GM18499 (cell line): Measurements from ENCODE around the gene TMEM207.
"Not testable (repeated sequence)": the region's sequence is repeated elsewhere in the genome, so short reads cannot be mapped to it uniquely, and the experiment has no call there.

Experiments
- ATAC-seq: cut with Tn5 transposase; IDR thresholded peaks from one replicate; pipeline ENCODE4 v1.9.1; 2021; ENCODE audit warnings: moderate number of reproducible peaks; ENCODE audit not compliant: insufficient read depth, unreplicated experiment

The TMEM207 gene

DNA sequence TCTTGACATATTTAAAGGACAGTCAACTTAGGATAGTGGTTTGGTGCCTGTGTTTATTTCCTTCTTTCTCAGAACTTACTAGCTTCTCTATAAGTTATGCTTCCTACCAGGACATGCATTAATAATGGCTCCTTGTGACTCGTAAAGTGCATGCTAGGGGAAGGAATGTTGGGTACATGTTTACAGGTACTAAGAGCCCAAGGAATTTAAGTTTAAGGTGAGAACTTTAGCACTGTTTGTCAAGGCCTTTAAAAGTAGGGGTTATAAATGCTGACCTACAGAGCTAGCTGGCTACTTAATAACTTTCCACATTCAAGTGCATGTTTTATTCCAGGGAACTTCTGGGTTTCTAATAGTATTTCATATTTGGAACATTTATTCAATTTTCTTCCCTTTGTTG, at the start of gene TMEM207:
TSS of gene TMEM207 (minus strand) at position 101 of the 400 bp plus-strand sequence. CDS start at position 9, 92 bp downstream.
- no peak for ATAC-seq

DNA sequence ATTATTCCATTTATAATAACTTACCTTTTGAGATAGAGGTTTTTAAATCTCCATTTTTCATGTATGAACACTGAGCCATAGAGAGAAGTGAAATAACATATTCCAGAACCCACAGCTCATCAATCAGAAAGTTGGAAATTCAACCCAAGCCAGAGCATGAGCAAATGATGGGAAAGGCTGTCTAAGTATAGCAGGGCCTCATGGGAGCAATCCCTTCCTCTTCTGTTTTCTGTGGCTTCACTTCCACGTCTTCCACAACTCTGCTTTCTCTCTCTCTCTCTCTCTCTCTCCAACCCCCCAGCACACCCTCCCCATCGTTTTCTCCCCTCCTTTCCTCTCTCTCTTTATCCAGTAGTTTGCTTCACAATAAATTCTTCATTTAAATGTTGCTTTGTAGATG, 49.4 kb upstream of the TMEM207 start:
- no peak for ATAC-seq

DNA sequence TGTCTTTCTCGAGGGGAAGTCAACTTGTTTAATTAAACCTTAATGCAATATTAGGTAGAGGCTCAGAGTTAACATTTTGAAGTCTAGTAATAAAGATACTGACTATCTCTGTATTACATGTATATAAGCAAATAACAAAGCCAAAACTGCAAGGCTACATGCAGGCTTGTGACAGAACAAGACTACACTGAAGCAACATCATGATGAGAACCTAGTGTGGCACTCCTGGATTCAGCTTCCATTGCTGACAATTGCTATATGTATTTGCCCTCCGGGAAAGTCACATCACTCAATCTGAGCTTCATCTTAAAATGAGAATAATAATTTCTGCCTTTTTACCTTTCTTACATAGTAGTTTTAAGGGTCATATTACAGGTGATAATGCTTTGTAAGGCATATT, 48.6 kb upstream of the TMEM207 start:
- ATAC-seq: no peak

DNA sequence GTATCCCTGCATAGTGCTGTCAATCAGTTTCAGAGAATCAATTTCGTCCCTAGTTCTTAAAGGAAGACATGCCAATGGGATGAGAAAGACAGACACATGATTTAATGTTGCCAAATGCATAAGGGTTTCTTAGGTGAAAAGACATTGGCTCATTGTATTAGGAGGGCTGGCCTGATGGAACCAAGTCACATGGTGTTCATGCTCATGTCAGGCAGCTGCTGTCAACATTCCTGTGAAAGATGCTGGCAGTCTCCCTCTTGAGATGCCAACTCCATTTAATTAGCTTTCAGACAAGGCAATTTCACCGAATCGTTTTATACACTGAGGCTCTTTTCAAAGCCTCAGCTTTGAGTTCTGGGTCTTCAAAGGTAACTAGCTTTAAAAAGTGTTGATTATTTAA, 48.1 kb upstream of the TMEM207 start:
- ATAC-seq: no peak

DNA sequence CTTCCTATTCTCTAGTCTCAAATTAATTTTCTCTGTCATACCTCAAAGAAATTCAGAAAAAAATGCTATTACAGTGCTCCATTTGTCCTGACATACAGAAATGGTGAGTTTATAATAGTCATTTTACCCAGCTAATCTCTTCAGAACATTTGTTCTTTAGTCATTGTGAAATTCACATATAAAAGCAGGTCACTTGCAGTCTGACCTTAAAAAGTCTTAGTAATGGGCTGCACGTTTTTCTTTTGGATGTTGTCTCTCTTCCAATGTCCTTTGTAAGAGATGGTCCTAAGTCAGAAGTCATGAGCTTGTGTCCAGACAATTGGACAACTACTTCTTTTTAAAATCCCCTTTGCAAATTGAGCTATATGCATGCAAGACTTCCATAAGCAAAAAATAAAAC, 47.2 kb upstream of the TMEM207 start:
- no peak for ATAC-seq

DNA sequence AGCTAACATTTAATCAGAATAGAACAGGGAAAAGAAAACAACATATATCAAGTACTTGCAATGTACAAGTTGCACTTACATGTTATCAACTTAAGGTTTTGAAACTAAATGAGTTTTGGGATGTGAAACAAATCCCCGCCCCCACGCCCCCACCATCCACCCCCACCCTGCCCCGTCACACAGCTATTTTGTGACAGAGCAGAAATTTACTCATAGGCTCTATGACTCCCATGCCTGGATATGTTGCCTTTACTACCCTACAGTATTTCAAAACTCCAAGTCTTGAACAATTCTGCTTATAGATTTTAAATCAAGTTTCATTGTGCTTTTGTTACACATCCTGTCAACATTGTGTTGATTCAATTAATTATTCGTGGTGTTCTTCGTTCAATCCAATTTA, 46.1 kb upstream of the TMEM207 start:
- ATAC-seq: no peak

DNA sequence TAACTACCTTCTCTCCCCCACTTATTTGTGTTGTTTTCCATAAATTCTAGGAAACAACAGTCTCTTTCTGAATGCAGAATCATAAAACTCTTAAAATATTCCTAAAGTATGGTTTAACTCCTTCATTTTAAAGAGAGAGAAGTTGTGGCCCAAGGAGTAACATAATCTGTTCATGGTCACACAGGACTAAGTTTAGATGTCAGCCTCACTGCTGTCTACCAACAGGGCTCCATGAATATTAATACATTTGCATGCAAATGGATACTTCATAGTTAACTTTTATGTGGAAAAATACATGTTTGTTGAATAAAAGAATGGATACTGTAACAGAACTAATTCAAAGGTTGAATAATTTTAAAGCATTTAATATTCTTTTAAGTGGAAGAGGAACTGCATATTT, 45.7 kb upstream of the TMEM207 start:
- ATAC-seq: no peak

DNA sequence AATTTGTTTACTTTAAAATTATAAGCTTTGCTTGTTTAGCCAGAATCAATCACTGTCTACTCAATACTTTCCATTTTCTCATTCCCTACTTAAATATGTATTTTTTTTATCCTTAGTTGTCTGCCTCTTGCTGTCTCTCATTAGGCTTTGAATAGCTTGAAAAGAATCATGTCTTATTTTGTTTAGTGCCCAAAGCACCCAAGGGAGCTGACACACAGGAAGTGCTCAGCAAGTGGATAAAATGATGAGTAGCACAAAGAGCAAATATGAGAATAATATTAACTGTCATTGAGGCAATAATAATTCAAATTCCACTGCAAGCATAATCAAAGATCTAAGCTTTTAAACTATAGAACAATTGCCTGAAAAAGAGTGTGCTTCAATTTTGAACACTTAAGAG, 45.2 kb upstream of the TMEM207 start:
- ATAC-seq: no peak

DNA sequence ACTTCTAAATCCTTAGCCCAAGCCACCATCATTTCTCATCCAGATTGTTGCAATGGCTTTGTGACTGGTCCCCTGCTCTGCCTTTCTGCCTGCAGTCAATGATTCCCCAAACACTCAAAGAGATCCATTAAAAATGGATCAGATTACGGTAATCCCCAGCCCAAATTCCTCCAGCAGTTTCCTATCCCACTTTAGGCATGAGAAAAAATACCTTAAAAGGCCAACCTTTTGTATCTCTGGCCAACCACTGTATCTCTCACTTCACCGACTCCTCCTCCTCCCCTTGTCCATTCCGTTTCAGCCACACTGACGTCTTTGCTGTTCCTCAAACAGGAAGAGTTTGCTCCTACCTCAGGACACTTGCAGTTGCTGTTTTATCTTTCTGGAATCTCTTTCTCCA, 43.3 kb upstream of the TMEM207 start:
- ATAC-seq: no peak

- ATAC-seq: no peak
Measured at GRCh38 chr3:190492129-190492528, 42.4 kb upstream of the TMEM207 start.

- ATAC-seq: no peak
Measured at GRCh38 chr3:190491533-190492054, 41.9 kb upstream of the TMEM207 start.

DNA sequence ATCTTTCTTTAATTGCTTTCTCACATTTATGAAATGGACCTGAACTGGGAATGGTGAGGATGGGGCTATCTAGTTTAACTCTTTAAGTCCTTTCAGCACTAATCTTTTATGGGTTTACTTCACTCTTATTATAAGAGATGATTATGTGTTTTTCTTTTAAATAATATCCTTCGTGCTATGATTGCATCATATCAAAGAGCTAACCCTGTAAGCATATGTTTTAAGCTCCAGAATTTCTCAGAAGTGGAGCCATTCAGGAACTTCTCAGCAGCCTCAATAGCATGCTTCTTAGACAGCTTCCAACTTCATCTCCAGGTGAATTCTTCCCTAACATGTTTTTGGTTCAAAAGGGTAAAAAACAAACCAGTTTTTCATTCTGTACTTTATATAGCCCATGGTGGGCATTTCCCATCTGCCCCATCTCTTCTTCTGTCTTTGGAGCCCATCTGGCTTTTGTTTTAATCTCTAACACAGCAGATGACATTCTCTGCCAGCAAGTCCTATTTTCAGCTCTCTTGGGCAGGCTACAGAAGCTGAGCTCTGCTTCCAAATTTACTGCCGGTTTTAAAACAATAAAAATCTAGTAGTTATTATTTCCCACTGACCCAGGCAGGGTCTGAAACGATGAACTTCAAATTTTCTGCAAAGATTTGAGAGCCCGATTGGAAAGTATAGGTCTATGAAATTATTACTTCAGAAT, 37.4 kb upstream of the TMEM207 start:
- no peak for ATAC-seq

DNA sequence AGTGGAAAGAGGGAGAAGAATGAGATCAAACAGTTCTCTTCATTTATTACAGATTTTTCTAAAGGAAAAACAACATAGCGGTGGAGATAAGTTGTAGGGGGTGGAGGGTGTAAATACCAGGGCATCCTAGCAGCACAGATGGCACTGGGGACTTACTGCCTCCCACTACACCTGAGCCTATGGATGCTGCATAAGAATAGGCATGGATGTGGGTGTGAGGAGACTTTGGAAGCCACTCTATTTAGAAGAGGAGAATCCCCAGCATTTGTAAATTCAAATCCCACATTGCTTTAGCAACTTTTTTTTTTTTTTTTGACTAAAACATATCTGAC, 36.8 kb upstream of the TMEM207 start:
- no peak for ATAC-seq

GRCh38 chr3:190485830-190486532, 36.3 kb upstream of the TMEM207 start:
- no peak for ATAC-seq

- no peak for ATAC-seq
Measured at GRCh38 chr3:190481779-190482178, 32.1 kb upstream of the TMEM207 start.

DNA sequence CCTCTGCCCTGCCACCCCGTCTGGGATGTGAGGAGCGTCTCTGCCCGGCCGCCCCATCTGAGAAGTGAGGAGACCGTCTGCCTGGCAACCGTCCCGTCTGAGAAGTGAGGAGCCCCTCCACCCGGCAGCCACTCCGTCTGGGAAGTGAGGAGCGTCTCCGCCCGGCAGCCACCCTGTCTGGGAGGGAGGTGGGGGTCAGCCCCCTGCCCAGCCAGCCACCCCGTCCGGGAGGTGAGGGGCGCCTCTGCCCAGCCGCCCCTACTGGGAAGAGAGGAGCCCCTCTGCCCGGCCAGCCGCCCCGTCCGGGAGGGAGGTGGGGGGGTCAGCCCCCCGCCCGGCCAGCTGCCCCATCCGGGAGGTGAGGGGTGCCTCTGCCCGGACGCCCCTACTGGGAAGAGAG, 23.6 kb upstream of the TMEM207 start:
- ATAC-seq: not testable (repeated sequence)

DNA sequence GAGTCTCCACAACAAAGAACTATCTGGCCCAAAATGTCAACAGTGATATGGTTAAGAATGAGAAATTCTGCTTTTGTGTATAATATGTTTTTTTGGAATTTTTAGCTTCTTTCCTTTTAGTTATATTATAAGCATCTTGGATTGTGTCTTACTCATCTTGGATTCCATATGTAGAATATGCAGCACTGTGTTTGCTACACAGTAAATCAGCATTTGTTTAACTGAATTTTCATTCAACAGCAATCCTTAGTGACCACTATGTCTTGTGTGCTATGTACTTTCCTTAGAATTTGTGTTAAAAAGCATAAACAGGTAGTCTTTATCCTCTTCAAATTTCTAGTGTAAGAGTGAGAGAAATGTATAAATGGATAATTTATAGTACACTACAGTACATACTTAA, 18.2 kb upstream of the TMEM207 start:
- no peak for ATAC-seq

- no peak for ATAC-seq
Measured at GRCh38 chr3:190458040-190458439, 8.3 kb upstream of the TMEM207 start.

- no peak for ATAC-seq
Measured at GRCh38 chr3:190456770-190457169, 7.1 kb upstream of the TMEM207 start.

DNA sequence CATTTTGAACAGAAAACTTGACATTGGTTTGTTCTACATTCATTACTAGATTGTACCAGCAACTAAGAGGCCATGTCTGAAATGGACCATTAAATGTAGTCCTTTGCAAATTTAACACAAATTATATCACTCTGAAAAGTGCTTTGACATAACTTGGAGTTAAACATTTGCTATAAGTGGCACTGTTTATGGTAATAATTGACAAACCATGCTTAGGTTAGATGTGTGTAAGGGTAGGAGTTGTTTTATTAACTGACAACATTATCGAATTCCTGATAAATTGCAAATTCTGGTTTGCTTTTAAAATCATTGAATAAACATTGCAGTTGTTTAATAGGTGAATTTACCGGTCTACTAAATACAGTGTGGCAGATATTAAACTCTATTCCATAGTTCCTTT, 6.1 kb upstream of the TMEM207 start:
- no peak for ATAC-seq

DNA sequence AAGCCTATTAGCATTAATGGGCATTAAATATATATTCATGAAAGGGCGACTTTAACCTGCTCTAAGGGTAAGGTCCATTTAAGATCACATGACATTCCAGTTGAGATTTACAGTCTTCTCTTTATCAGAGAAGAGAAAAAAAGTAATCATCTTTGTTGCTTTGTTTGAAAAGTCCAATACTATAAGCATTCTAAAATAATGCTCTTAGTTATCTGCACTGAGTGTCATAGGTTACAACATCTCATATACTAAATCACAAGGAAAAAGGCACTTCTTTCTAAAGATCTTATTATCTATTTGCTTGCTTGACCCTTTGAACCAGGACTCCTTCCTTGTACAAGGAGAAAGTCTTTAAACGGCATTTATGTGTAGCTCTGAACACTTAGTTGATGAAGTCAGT, 1.4 kb downstream of the TMEM207 start:
- no peak for ATAC-seq
